Measurements from ENCODE around the gene OPCML.

DNA sequence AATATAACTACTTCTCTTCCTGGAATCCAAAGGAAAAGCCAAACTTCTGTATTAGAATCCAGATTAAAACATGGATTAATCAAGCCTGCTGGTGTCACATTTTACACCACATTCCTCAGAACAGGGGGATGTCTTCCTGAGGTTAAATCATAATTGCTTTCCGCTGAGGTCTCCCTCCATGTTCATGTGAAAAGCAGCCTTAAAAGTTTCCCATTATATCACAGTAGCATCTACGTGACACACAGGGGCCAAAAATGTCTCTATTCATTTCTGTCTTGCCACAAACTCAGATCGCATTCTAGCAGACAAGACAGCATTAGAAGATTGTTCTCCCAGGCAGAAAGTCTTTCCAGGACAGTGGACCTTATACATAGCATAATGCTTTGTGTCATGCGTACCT, 788.7 kb downstream of the OPCML start:
- TF ChIP-seq EZH2 (IDR thresholded peaks at IDR 0.05; ENCODE audit: low read length) (no peak), CTCF (optimal IDR thresholded peaks at IDR 0.05 in 1 of 3, IDR thresholded peaks at IDR 0.05 in 1 of 3, conservative IDR thresholded peaks at IDR 0.05 in 1 of 3; ENCODE audit: extremely low read depth in 1 of 3, insufficient read depth in 2 of 3, low read length in 3 of 3) (no peak)

All from keratinocyte (primary cell).